Measurements from ENCODE around the gene PRDM16. TPM values are rescaled to one million over a fixed set of nuclear protein-coding genes. Genes with fewer than 3 reads are reported as not detected.

Gene PRDM16
- total and polyA plus RNA-seq, 2 of the 13 experiments (the other 11 are each of a cell fraction or from before 2014, with no cell fraction given) = 0.15 to 0.81 TPM

GRCh38 chr1:3370856-3371703 lies 302.1 kb downstream of the PRDM16 start (continued):
- TF ChIP-seq ZNF33B (CRISPR knock-in tag; IDR thresholded peaks at IDR 0.05) = no peak
- TF ChIP-seq ZNF543 (CRISPR knock-in tag; IDR thresholded peaks at IDR 0.05) = no peak
- TF ChIP-seq ZNF253 (CRISPR knock-in tag; IDR thresholded peaks at IDR 0.05; ENCODE audit: borderline replicate concordance) = no peak
- TF ChIP-seq GTF3A (CRISPR knock-in tag; conservative IDR thresholded peaks at IDR 0.05) = no peak

- ChIA-PET POLR2A (no interaction called here), CTCF (ENCODE audit: low intra/inter-chr PET ratio, low total read pairs) (no interaction called here)
- no peak overlapping the region for H3K4me3 ChIP-seq (replicated peaks in 1 of 3; ENCODE audit: insufficient read depth in 1 of 3, low read depth in 2 of 3, low read length in 3 of 3)
- intact Hi-C loops (cut with micrococcal nuclease; ENCODE audit: unreplicated experiment) = no loop called here
- WGBS (ENCODE audit: low lambda C conversion rate) = 67% methylated on average over 8 of the region's 9 CpGs
- H3K9me3 ChIP-seq (ENCODE audit: low read length) = no peaks in the 10 kb centered on the region
- FAIRE-seq (no peak), ATAC-seq (no peak), DNase-seq (ENCODE audit: low spot score) (no peak)
- H3K27me3 ChIP-seq (ENCODE audit: control insufficient read depth in 1 of 2, insufficient read depth in 2 of 2, low read length in 2 of 2) = peaks cover 0 to 24% of the 10 kb centered on the region in 2 experiments; a peak in 4 of 5 replicates
- H3K36me3 ChIP-seq (replicated peaks in 1 of 2; ENCODE audit: control insufficient read depth in 1 of 2, insufficient read depth in 2 of 2, low read length in 2 of 2) = no peaks in the 10 kb centered on the region
- no peak overlapping the region for H3K4me2 ChIP-seq (ENCODE audit: low read depth, low read length)
- TF ChIP-seq SCMH1 (CRISPR knock-in tag; IDR thresholded peaks at IDR 0.05; ENCODE audit: borderline replicate concordance) (no peak), ZNF687 (CRISPR knock-in tag; IDR thresholded peaks at IDR 0.05) (no peak), ZSCAN20 (CRISPR knock-in tag; IDR thresholded peaks at IDR 0.05; ENCODE audit: borderline replicate concordance) (no peak), SIX4 (CRISPR knock-in tag; IDR thresholded peaks at IDR 0.05) (no peak), ZBTB49 (CRISPR knock-in tag; IDR thresholded peaks at IDR 0.05; ENCODE audit: borderline replicate concordance) (no peak), ZNF235 (CRISPR knock-in tag; IDR thresholded peaks at IDR 0.05; ENCODE audit: borderline replicate concordance) (no peak), SSRP1 (CRISPR knock-in tag; IDR thresholded peaks at IDR 0.05) (no peak), NFKBIZ (CRISPR knock-in tag; IDR thresholded peaks at IDR 0.05) (no peak), TRIM22 (IDR thresholded peaks at IDR 0.05) (no peak)
- no peaks in the 10 kb centered on the region for H3K79me2 ChIP-seq (ENCODE audit: insufficient read depth, low read length)
- in situ Hi-C loops (cut with HindIII; ENCODE audit: extremely low pct_ligation_motif_present, low pct_unique_long_range_greater_than_20kb) = no loop called here
- H3K4me1 ChIP-seq (ENCODE audit: insufficient read depth, low read length) = no peaks in the 10 kb centered on the region
- no peak overlapping the region for H3K27ac ChIP-seq (ENCODE audit: extremely low read length, insufficient read depth, low read length)
- H3K9ac ChIP-seq (ENCODE audit: insufficient read depth, low read depth, low read length) = no peak overlapping the region
- H4K20me1 ChIP-seq (ENCODE audit: insufficient read depth, low read length) = no peaks in the 10 kb centered on the region
- no TSS peak for BruUV-seq (replicated peaks)
- no peak overlapping the region for H2AFZ ChIP-seq (ENCODE audit: low read length)
Observed at GRCh38 chr1:3372317-3372716, 303.3 kb downstream of the PRDM16 start.
